GM20000 (cell line): Measurements from ENCODE around the gene KCNH4.
"Not testable (repeated sequence)": the region's sequence is repeated elsewhere in the genome, so short reads cannot be mapped to it uniquely, and the experiment has no call there.

Experiments used
- DNase-seq: peaks from one replicate; pipeline ENCODE4 v3.0.0; 2012; ENCODE audit warnings: low spot score
- CTCF ChIP-seq: IDR thresholded peaks from 2 replicates; pipeline ENCODE4 v1.5.1; 2012; ENCODE audit warnings: mild to moderate bottlenecking, control low read depth; ENCODE audit errors: extremely low read depth, missing control alignments

KCNH4 gene

GRCh38 chr17:42187833-42188232 is 6.9 kb upstream of the KCNH4 start:
- no peak for TF ChIP-seq CTCF
- DNase-seq, result no peak

- not testable (repeated sequence) for DNase-seq
Observed at GRCh38 chr17:42186191-42186590, 5.2 kb upstream of the KCNH4 start.

- no peak for DNase-seq
- TF ChIP-seq CTCF, result no peak
Observed at GRCh38 chr17:42185621-42185930, 4.6 kb upstream of the KCNH4 start.

GRCh38 chr17:42184713-42185620 is 4.0 kb upstream of the KCNH4 start, which contains the start of gene HCRT:
Gene HCRT (minus strand): TSS chr17:42185452. CDS start chr17:42185365, 87 bp downstream.
- no peak for DNase-seq

GRCh38 chr17:42183741-42184711 is 3.1 kb upstream of the KCNH4 start:
- TF ChIP-seq CTCF, result peak; percentile 96
- DNase-seq, result peak; percentile 97

More at GRCh38 chr17:42184713-42185620, 4.0 kb upstream of the KCNH4 start, which contains the start of gene HCRT:
- no peak for TF ChIP-seq CTCF

GRCh38 chr17:42182927-42183734 is 2.2 kb upstream of the KCNH4 start:
- DNase-seq, result no peak
- no peak for TF ChIP-seq CTCF

GRCh38 chr17:42181851-42182207 is 887 bp upstream of the KCNH4 start:
- DNase-seq, result no peak
- no peak for TF ChIP-seq CTCF
